ENCODE measurements around the gene OSBPL1A. TPM values are rescaled to one million over a fixed set of nuclear protein-coding genes. Genes with fewer than 3 reads are reported as not detected.
A peak's percentile ranks its signal among the peaks of the same experiment; 100 is the strongest.

Gene OSBPL1A
- total RNA-seq (10 to 100 TPM; 66.9 to 88.6 (median 79.6) TPM), polyA plus RNA-seq (45.9 TPM)
- long read RNA-seq, donor 1, full-length matches to known transcripts: 136 of 269 reads
- long read RNA-seq, donor 1, partial matches to known transcripts: 98 of 269 reads
- long read RNA-seq, donor 1, other reads (novel, unspliced or antisense): 35 of 269 reads
- long read RNA-seq, donor 2, full-length matches to known transcripts: 67 of 85 reads
- long read RNA-seq, donor 2, partial matches to known transcripts: 10 of 85 reads
- long read RNA-seq, donor 2, other reads (novel, unspliced or antisense): 8 of 85 reads
- long read RNA-seq, donor 3, transcript OSBPL1A-204 (14 exons, 3,317 nt): major isoform, 17 of 69 reads
- long read RNA-seq, donor 3, partial matches to known transcripts: 37 of 69 reads
- long read RNA-seq, donor 3, other reads (novel, unspliced or antisense): 15 of 69 reads
- long read RNA-seq, donor 4, transcript OSBPL1A-204 (14 exons, 3,317 nt): major isoform, 91 of 113 reads
- long read RNA-seq, donor 4, partial matches to known transcripts: 5 of 113 reads
- long read RNA-seq, donor 4, other reads (novel, unspliced or antisense): 17 of 113 reads

GRCh38 chr18:24397694-24398368 lies at the start of gene OSBPL1A:
TSS of gene OSBPL1A (minus strand) at chr18:24397824. CDS start at chr18:24377533, 20,291 bp downstream.
- H3K4me1 ChIP-seq (ENCODE audit: control insufficient read depth, insufficient read depth, low read length): no peaks in the 10 kb centered on the region
- DNase-seq: peak; percentile 94 to 97 (median 96)
- WGBS: 3% methylated on average over 55 of the region's 55 CpGs
- intact Hi-C loops (cut with DNase I): no loop called here
- H3K9me3 ChIP-seq (ENCODE audit: control insufficient read depth, low read length): no peaks in the 10 kb centered on the region
- H3K27ac ChIP-seq (ENCODE audit: low read length): peak within 1 kb of the TSS; percentile 73
- peak within 1 kb of the TSS; percentile 66 for H3K4me3 ChIP-seq (ENCODE audit: low read length)
- peak; percentile 97 to 98 for ATAC-seq
- H3K27me3 ChIP-seq (ENCODE audit: control insufficient read depth, insufficient read depth): no peaks in the 10 kb centered on the region

DNA sequence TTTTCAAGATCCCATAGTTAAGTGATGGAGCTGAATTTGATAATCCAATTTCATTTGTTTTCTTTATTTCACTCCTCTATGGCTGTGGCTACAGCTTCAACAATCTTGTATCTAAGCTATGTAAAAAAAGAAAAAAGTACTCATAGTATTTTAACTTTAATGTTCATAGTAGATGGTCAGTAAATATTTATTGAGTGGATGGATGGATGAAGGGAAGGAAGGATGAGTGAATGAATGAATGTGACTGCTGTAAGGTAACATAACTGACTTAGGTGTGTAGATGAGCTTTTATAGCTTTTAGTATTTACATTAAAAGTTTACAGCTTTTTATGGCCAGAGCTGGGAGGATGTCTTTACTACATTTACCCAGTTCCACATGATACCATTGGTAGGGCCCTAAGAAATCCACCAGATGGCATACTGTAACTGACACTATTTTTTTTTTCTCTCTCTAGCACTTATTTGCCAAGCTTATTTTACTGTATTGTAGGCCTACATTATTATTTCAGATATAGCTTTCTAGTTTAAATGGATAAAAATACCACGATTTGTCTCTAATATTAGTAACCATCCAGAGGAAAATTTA lies 49.4 kb upstream of the OSBPL1A start:
- 89% methylated on average over 1 of the region's 1 CpG for WGBS
- H3K4me1 ChIP-seq (ENCODE audit: control insufficient read depth, insufficient read depth, low read length): no peaks in the 10 kb centered on the region
- no peak overlapping the region for H3K27ac ChIP-seq (ENCODE audit: low read length)
- intact Hi-C loops (cut with DNase I): no loop called here
- no peaks in the 10 kb centered on the region for H3K27me3 ChIP-seq (ENCODE audit: control insufficient read depth, insufficient read depth)
- H3K4me3 ChIP-seq (ENCODE audit: low read length): no peak overlapping the region
- ATAC-seq: no peak
- no peak for DNase-seq
- H3K9me3 ChIP-seq (ENCODE audit: control insufficient read depth, low read length): no peaks in the 10 kb centered on the region

GRCh38 chr18:24446453-24446852 lies 48.8 kb upstream of the OSBPL1A start:
- WGBS: 92% methylated on average over 1 of the region's 1 CpG

GRCh38 chr18:24443870-24444269 lies 46.2 kb upstream of the OSBPL1A start:
- H3K9me3 ChIP-seq (ENCODE audit: control insufficient read depth, low read length): no peaks in the 10 kb centered on the region
- WGBS: 77% methylated on average over 2 of the region's 2 CpGs
- H3K27ac ChIP-seq (ENCODE audit: low read length): no peak overlapping the region
- intact Hi-C loops (cut with DNase I): no loop called here
- H3K4me3 ChIP-seq (ENCODE audit: low read length): no peak overlapping the region
- no peaks in the 10 kb centered on the region for H3K4me1 ChIP-seq (ENCODE audit: control insufficient read depth, insufficient read depth, low read length)
- no peaks in the 10 kb centered on the region for H3K27me3 ChIP-seq (ENCODE audit: control insufficient read depth, insufficient read depth)
- no peak for DNase-seq
- ATAC-seq: no peak

More at GRCh38 chr18:24446453-24446852, 48.8 kb upstream of the OSBPL1A start:
- ATAC-seq: no peak
- Histone ChIP-seq H3K27ac (ENCODE audit: low read length) (no peak overlapping the region), H3K9me3 (ENCODE audit: control insufficient read depth, low read length) (no peaks in the 10 kb centered on the region), H3K4me1 (ENCODE audit: control insufficient read depth, insufficient read depth, low read length) (no peaks in the 10 kb centered on the region), H3K4me3 (ENCODE audit: low read length) (no peak overlapping the region), H3K27me3 (ENCODE audit: control insufficient read depth, insufficient read depth) (no peaks in the 10 kb centered on the region)
- intact Hi-C loops (cut with DNase I): no loop called here
- no peak for DNase-seq

DNA sequence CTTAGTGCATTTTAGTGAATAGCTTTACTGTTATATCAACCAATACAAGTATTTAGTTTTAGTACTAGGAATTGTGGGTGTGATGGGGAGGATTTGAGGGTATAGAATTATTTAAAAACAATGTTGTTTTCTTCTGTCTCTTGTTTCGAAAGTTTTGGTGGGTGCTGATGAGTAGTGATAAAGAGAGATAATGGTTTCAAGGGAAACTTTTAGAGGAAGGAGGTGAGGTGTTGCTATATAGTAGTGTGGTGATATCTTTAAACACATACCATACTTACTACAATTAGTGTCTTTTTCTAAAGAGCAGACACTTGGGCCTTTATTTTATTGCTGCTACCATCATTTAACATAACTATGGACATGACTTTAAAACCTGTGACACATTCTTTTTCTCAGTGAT lies 39.3 kb upstream of the OSBPL1A start:
- intact Hi-C loops (cut with DNase I): no loop called here
- Histone ChIP-seq H3K4me3 (ENCODE audit: low read length) (no peak overlapping the region), H3K27me3 (ENCODE audit: control insufficient read depth, insufficient read depth) (no peaks in the 10 kb centered on the region), H3K4me1 (ENCODE audit: control insufficient read depth, insufficient read depth, low read length) (no peaks in the 10 kb centered on the region), H3K27ac (ENCODE audit: low read length) (no peak overlapping the region), H3K9me3 (ENCODE audit: control insufficient read depth, low read length) (no peaks in the 10 kb centered on the region)
- ATAC-seq (no peak), DNase-seq (no peak)
- 83% methylated on average over 1 of the region's 1 CpG for WGBS

DNA sequence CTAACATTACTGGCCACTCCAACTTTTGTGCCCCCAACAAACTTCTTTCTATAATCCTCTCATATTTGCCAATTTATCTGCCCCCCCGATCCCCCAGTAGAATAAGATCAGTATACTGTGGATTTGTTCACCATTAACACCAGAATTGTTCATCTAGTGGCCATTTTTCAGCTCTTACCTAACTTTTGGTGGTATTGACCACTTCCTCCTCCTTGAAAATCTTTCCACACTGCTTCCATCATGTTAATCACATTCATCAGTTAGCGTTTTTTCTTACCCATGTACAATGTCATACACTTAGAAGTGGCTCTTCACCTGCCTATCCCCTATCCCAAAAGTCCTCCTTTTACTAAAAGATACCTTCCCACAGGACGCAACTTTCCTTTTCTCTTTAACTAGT lies 35.0 kb upstream of the OSBPL1A start:
- WGBS: 95% methylated on average over 3 of the region's 3 CpGs
- Histone ChIP-seq H3K4me3 (ENCODE audit: low read length) (no peak overlapping the region), H3K9me3 (ENCODE audit: control insufficient read depth, low read length) (no peaks in the 10 kb centered on the region), H3K27me3 (ENCODE audit: control insufficient read depth, insufficient read depth) (no peaks in the 10 kb centered on the region), H3K27ac (ENCODE audit: low read length) (no peak overlapping the region), H3K4me1 (ENCODE audit: control insufficient read depth, insufficient read depth, low read length) (no peaks in the 10 kb centered on the region)
- DNase-seq: no peak
- ATAC-seq: no peak
- intact Hi-C loops (cut with DNase I): no loop called here

DNA sequence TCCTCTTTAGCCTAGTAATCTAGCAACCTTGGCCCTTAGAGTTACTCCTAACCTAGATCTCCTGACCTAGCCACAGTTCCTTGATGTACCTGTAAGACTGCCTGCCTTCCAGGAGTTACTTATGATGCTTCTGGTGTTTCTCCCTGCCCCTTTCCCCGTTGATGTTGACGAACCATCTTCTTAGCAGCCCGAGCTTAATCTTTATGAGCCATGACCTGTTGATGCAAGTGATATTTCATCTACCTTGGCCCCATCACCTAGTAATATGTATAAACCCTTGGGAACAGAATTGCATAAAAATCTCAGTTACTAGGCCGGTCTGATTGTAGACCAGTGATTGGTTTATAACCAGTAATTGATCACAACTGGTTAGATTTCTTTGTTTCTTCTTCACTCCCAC lies 31.6 kb upstream of the OSBPL1A start:
- no peak for DNase-seq
- no peaks in the 10 kb centered on the region for H3K4me1 ChIP-seq (ENCODE audit: control insufficient read depth, insufficient read depth, low read length)
- no peak for ATAC-seq
- no peak overlapping the region for H3K27ac ChIP-seq (ENCODE audit: low read length)
- H3K27me3 ChIP-seq (ENCODE audit: control insufficient read depth, insufficient read depth): no peaks in the 10 kb centered on the region
- H3K9me3 ChIP-seq (ENCODE audit: control insufficient read depth, low read length): no peaks in the 10 kb centered on the region
- intact Hi-C loops (cut with DNase I): no loop called here
- WGBS: 95% methylated on average over 4 of the region's 4 CpGs
- no peak overlapping the region for H3K4me3 ChIP-seq (ENCODE audit: low read length)

DNA sequence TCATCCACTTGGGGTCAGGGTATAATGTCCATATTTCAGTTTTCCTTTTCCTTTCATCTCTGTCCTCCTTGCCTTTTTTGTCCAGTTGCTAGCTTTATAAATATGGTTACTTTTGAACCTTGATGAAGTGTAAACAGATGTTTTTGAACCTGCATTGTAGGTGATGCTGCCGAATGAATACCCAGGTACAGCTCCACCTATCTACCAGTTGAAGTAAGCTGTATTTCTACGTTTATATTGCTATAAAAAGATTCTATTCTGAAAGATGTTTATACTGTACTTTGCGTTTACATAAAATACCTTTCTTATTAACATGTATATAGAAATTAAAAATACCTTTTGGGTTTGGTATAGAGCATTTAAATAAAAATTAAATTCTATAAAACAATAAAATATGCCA lies 31.1 kb upstream of the OSBPL1A start:
- no peak for DNase-seq
- ATAC-seq: no peak
- WGBS: 88% methylated on average over 3 of the region's 3 CpGs
- intact Hi-C loops (cut with DNase I): no loop called here
- Histone ChIP-seq H3K27ac (ENCODE audit: low read length) (no peak overlapping the region), H3K9me3 (ENCODE audit: control insufficient read depth, low read length) (no peaks in the 10 kb centered on the region), H3K4me1 (ENCODE audit: control insufficient read depth, insufficient read depth, low read length) (no peaks in the 10 kb centered on the region), H3K4me3 (ENCODE audit: low read length) (no peak overlapping the region), H3K27me3 (ENCODE audit: control insufficient read depth, insufficient read depth) (peaks cover 2% of the 10 kb centered on the region)

- Histone ChIP-seq H3K27ac (ENCODE audit: low read length) (no peak overlapping the region), H3K4me3 (ENCODE audit: low read length) (peak overlapping the region; percentile 68), H3K9me3 (ENCODE audit: control insufficient read depth, low read length) (no peaks in the 10 kb centered on the region), H3K27me3 (ENCODE audit: control insufficient read depth, insufficient read depth) (peaks cover 2% of the 10 kb centered on the region), H3K4me1 (ENCODE audit: control insufficient read depth, insufficient read depth, low read length) (no peaks in the 10 kb centered on the region)
- WGBS: 49% methylated on average over 3 of the region's 3 CpGs
- DNase-seq: no peak
- intact Hi-C loops (cut with DNase I): no loop called here
- no peak for ATAC-seq
Observed at GRCh38 chr18:24427484-24427883, 29.9 kb upstream of the OSBPL1A start.

DNA sequence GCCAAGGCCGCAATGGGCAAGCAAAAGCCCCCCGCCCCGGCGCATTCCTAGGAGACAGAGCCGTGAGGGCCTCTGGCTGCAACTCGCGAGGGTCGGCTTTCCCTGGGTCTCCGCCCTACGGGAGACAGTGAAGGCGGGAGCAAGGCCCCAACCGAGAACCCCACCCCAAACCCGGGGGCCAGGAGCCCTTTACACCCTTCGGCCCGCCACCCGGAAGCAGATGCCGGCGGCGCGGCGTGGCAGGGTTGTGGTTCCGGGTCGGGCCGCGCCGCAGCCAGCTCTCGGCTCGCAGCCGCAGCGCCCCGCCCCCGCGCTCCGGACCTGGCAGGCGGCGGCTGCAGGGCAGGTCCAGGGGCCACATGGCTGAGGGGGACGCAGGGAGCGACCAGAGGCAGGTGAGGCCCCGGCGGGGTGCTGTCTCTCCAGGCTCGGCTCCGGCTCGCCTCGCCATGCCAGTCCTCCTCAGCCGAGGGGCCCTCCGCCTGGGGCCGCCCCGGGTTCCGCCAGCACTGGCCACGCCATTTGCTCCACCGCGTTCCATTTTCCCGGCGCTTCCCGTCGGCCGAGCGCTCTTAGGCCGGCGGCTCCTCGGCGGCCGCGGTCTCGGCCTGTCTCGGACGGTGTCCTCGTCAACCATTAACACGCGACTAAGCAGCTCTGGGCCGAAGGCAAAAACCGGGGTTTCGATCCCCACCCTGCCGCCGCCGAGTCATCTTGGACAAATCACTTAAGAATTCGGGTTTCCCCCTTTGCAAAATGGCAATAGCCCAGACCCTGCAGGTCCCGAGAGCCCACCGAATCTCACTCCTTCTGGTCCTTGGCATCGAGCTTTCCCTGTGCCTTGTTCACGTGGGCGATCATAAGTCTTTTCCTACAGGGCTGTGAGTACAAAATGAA lies 29.0 kb upstream of the OSBPL1A start, which contains the start of gene IMPACT:
IMPACT (plus strand) TSS at position 273 of the 897 bp plus-strand sequence; CDS start at position 360, 87 bp downstream.
- H3K9me3 ChIP-seq (ENCODE audit: control insufficient read depth, low read length): no peaks in the 10 kb centered on the region
- DNase-seq (peak; percentile 88 to 95 (median 94)), ATAC-seq (peak; percentile 98 to 99)
- H3K4me1 ChIP-seq (ENCODE audit: control insufficient read depth, insufficient read depth, low read length): no peaks in the 10 kb centered on the region
- intact Hi-C loops (cut with DNase I): no loop called here
- peak within 1 kb of the TSS; percentile 36 for H3K27ac ChIP-seq (ENCODE audit: low read length)
- H3K4me3 ChIP-seq (ENCODE audit: low read length): peak within 1 kb of the TSS; percentile 68
- H3K27me3 ChIP-seq (ENCODE audit: control insufficient read depth, insufficient read depth): peaks cover 2% of the 10 kb centered on the region
- 1% methylated on average over 82 of the region's 82 CpGs for WGBS
